Activated CD4-positive, alpha-beta T cell treated with anti-CD3 and anti-CD28 coated beads, Interleukin-2, amount 10 ng/mL, durations not matched to agents 7 days and 5 days (primary cell): Measurements from ENCODE around the gene LRRC3. TPM values are rescaled to one million over a fixed set of nuclear protein-coding genes. Genes with fewer than 3 reads are reported as not detected.
A peak's percentile ranks its signal among the peaks of the same experiment; 100 is the strongest.
"Not testable (repeated sequence)": the region's sequence is repeated elsewhere in the genome, so short reads cannot be mapped to it uniquely, and the experiment has no call there.

Source experiments
- CTCF ChIA-PET: fragments of 350-600 bp; sonication (Branson Sonifier 250); formaldehyde crosslinking; loops from one replicate; lab custom pipeline; 2021; ENCODE audit warnings: antibody characterized with exemption; lab: Charles Lee
- POLR2A ChIA-PET: fragments of 350-600 bp; sonication (Branson Sonifier 250); formaldehyde crosslinking; loops from one replicate; lab custom pipeline; 2021; ENCODE audit warnings: antibody characterized with exemption; lab: Charles Lee
- DNase-seq: peaks from one replicate; pipeline ENCODE4 v3.0.0-alpha.2; 2020
- H3K27ac Mint-ChIP-seq: one replicate; pipeline ENCODE4 v1.8.0; 2021; ENCODE audit warnings: mild to moderate bottlenecking, moderate library complexity, mixed read lengths
- H3K27me3 Mint-ChIP-seq: one replicate; pipeline ENCODE4 v1.8.0; 2021; ENCODE audit warnings: mixed read lengths
- H3K36me3 Mint-ChIP-seq: one replicate; pipeline ENCODE4 v1.8.0; 2021; ENCODE audit warnings: low read depth, mixed read lengths
- H3K4me1 Mint-ChIP-seq: one replicate; pipeline ENCODE4 v1.8.0; 2021; ENCODE audit warnings: mixed read lengths
- H3K4me3 Mint-ChIP-seq: one replicate; pipeline ENCODE4 v1.8.0; 2021; ENCODE audit warnings: mild to moderate bottlenecking, moderate library complexity, mixed read lengths
- H3K9me3 Mint-ChIP-seq: one replicate; pipeline ENCODE4 v1.8.0; 2021; ENCODE audit warnings: mixed read lengths
- total RNA-seq, 2 experiments: library from RNA; stranded (reverse); gene quantifications; one replicate each; pipeline ENCODE4 v1.2.3, GENCODE V29; 2021

The LRRC3 gene
- total RNA-seq, 2 experiments from 2014 or later: 5.0 to 5.1 TPM

DNA sequence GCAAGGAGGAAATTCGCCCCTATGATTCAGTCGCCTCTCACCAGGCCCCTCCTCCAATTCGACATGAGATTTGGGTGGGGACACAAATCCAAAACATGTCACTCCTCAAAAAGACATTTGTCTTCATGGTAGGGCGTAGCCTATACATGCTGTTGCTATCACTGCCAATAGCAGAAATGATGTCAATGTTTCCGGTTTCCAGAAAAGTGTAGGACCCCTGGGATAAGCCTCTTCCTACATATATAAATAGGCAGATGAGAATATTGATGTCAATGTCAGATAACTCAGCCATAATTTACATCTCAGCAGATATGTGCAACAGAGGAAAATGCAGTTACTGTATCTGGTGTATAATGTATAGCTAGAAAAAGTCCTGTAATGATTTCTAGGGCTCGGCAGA lies 16.7 kb downstream of the LRRC3 start:
- POLR2A ChIA-PET: no interaction called here
- Mint-ChIP-seq H3K4me3 (no peak overlapping the region), H3K9me3 (no peaks in the 10 kb centered on the region), H3K36me3 (no peaks in the 10 kb centered on the region), H3K4me1 (no peaks in the 10 kb centered on the region), H3K27me3 (peaks cover 4% of the 10 kb centered on the region), H3K27ac (no peak overlapping the region)
- DNase-seq: no peak
- CTCF ChIA-PET: interaction anchor here (1.3 kb wide), 1 partner anchor 38 kb away, joined by 3 read pairs; no protein-coding TSS in a partner anchor

- H3K27ac Mint-ChIP-seq: no peak overlapping the region
- H3K4me1 Mint-ChIP-seq: peaks cover 4% of the 10 kb centered on the region
- ChIA-PET CTCF (no interaction called here), POLR2A (no interaction called here)
- H3K36me3 Mint-ChIP-seq: no peaks in the 10 kb centered on the region
- H3K27me3 Mint-ChIP-seq: peaks cover 4% of the 10 kb centered on the region
- no peaks in the 10 kb centered on the region for H3K9me3 Mint-ChIP-seq
- no peak overlapping the region for H3K4me3 Mint-ChIP-seq
- no peak for DNase-seq
Measured at GRCh38 chr21:44473915-44474555, 18.7 kb downstream of the LRRC3 start.

- Mint-ChIP-seq H3K4me3 (no peak overlapping the region), H3K9me3 (no peaks in the 10 kb centered on the region), H3K27ac (no peak overlapping the region), H3K4me1 (peaks cover 6% of the 10 kb centered on the region), H3K36me3 (no peaks in the 10 kb centered on the region), H3K27me3 (peaks cover 4% of the 10 kb centered on the region)
- no peak for DNase-seq
- POLR2A ChIA-PET: no interaction called here
- CTCF ChIA-PET: no interaction called here
Measured at GRCh38 chr21:44475266-44475845, 20.0 kb downstream of the LRRC3 start.

DNA sequence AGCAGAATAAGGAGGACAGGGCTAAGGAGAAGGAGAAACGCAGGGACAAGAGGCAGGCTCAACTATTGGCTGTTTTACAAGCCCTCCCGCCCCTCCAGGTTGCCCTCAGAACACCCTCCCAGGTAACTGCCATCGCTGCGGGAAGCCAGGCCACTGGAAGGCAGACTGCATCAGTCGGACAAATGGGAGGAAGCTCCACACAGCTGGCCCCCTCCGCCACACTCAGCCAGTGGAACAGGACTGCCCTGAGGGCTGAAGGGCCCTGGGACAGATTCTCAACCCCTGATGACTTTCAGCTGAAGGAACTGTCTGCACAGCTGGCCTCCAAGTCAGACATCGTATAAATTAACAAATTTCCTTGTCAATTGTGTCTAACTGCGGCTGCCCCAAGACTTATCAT lies 21.8 kb downstream of the LRRC3 start:
- Mint-ChIP-seq H3K4me1 (peaks cover 6% of the 10 kb centered on the region), H3K4me3 (no peak overlapping the region), H3K9me3 (no peaks in the 10 kb centered on the region), H3K27me3 (no peaks in the 10 kb centered on the region), H3K27ac (no peak overlapping the region), H3K36me3 (no peaks in the 10 kb centered on the region)
- POLR2A ChIA-PET: no interaction called here
- CTCF ChIA-PET: no interaction called here
- no peak for DNase-seq

GRCh38 chr21:44477712-44478111 lies 22.4 kb downstream of the LRRC3 start:
- CTCF ChIA-PET: no interaction called here
- no peaks in the 10 kb centered on the region for H3K36me3 Mint-ChIP-seq
- H3K4me1 Mint-ChIP-seq: peaks cover 6% of the 10 kb centered on the region
- DNase-seq: no peak
- POLR2A ChIA-PET: no interaction called here
- H3K27me3 Mint-ChIP-seq: no peaks in the 10 kb centered on the region
- H3K9me3 Mint-ChIP-seq: no peaks in the 10 kb centered on the region
- H3K4me3 Mint-ChIP-seq: no peak overlapping the region
- H3K27ac Mint-ChIP-seq: no peak overlapping the region

DNA sequence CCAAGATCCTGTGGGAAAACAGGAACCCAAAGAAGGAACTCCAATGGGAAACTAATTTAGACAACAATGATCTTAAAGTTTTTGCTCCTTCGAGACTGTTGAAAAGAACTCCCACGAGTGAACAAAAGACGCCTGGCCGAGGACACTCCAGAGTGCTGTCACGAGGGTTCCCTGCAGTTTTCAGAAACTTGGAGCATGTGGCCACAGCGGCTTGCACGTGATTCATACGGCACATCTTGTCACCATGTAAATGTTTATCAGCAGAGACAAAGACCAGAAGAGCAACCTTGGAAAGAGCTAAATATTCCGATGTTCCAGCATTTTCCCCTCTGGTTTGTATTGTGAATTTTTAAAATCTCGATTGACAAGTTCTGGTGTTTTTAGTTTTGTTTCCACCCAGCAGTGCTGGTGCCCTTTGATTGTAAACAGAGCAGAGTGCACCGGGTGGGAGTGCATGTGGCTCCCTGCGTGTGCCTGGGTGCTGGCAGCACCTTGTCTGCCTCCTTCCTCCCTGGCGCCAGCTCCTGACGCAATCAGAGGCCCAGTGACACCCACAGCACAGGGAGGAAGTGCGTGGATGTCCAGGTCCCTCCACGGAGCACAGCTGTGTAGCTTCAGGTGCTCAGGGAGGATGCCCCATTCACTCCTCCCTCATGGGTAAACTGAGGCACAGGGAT lies 23.0 kb downstream of the LRRC3 start:
- no peak for DNase-seq
- H3K27ac Mint-ChIP-seq: no peak overlapping the region
- H3K4me1 Mint-ChIP-seq: peaks cover 6% of the 10 kb centered on the region
- POLR2A ChIA-PET: no interaction called here
- CTCF ChIA-PET: no interaction called here
- no peaks in the 10 kb centered on the region for H3K9me3 Mint-ChIP-seq
- no peaks in the 10 kb centered on the region for H3K27me3 Mint-ChIP-seq
- H3K36me3 Mint-ChIP-seq: no peaks in the 10 kb centered on the region
- H3K4me3 Mint-ChIP-seq: no peak overlapping the region

DNA sequence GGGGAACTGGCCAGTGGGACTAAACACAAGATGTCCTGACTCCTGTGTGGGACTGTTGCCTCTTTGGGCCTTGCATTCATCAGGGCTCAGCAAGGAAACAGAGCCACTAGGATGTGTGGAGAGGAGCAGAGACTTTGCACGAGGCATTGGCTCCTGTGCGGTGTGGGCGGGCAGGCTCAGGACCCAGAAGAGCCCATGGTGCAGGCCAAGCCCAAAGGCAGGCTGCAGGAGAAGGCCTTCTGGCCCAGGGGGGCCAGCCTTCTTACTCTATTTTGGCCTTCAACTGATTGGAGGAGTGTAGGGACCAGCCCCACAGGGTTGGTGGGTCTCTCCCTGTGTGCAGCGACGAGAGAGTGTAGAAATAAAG lies 23.5 kb downstream of the LRRC3 start:
- CTCF ChIA-PET: no interaction called here
- no peak overlapping the region for H3K27ac Mint-ChIP-seq
- no peak overlapping the region for H3K4me3 Mint-ChIP-seq
- no peaks in the 10 kb centered on the region for H3K27me3 Mint-ChIP-seq
- DNase-seq: no peak
- POLR2A ChIA-PET: no interaction called here
- no peaks in the 10 kb centered on the region for H3K9me3 Mint-ChIP-seq
- no peaks in the 10 kb centered on the region for H3K36me3 Mint-ChIP-seq
- H3K4me1 Mint-ChIP-seq: peaks cover 6% of the 10 kb centered on the region

DNA sequence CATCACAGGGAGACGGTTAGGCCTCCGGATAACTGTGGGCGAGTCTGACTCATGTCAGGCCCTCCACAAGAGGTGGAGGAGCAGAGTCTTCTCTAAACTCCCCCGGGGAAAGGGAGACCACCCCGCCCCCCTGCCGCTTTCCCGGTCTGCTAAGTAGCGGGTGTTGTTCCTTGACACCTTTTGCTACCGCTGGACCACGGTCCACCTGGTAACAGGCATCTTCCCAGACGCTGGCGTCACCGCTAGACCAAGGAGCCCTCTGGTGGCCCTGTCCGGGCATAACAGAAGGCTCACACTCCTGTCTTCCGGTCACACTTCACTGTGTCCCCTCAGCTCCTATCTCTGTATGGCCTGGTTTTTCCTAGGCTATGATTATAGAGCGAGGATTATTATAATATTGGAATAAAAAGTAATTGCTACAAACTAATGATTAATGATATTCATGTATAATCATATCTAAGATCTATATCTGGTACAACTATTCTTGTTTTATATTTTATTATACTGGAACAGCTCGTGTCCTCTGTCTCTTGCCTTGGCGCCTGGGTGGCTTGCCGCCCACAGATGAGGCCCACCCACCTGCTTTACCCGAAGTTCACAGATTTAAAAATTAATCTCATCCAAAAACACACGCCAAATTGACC lies 24.4 kb downstream of the LRRC3 start:
- DNase-seq: peak; percentile 55
- H3K27ac Mint-ChIP-seq, H3K36me3 Mint-ChIP-seq, H3K4me1 Mint-ChIP-seq, H3K9me3 Mint-ChIP-seq, H3K4me3 Mint-ChIP-seq, POLR2A ChIA-PET, H3K27me3 Mint-ChIP-seq: not testable (repeated sequence)
- CTCF ChIA-PET: interaction anchor here (0.9 kb wide), 1 partner anchor 85 kb away, joined by 3 read pairs; no protein-coding TSS in a partner anchor

- peaks cover 8% of the 10 kb centered on the region for H3K4me1 Mint-ChIP-seq
- no peak for DNase-seq
- peaks cover 1% of the 10 kb centered on the region for H3K27me3 Mint-ChIP-seq
- H3K9me3 Mint-ChIP-seq: no peaks in the 10 kb centered on the region
- H3K36me3 Mint-ChIP-seq: no peaks in the 10 kb centered on the region
- H3K4me3 Mint-ChIP-seq: no peak overlapping the region
- no peak overlapping the region for H3K27ac Mint-ChIP-seq
- ChIA-PET POLR2A (no interaction called here), CTCF (interaction anchor here (0.9 kb wide), 2 partner anchors 86 to 140 kb away, joined by 3 read pairs; no protein-coding TSS in a partner anchor)
Measured at GRCh38 chr21:44480200-44481053, 25.1 kb downstream of the LRRC3 start.

DNA sequence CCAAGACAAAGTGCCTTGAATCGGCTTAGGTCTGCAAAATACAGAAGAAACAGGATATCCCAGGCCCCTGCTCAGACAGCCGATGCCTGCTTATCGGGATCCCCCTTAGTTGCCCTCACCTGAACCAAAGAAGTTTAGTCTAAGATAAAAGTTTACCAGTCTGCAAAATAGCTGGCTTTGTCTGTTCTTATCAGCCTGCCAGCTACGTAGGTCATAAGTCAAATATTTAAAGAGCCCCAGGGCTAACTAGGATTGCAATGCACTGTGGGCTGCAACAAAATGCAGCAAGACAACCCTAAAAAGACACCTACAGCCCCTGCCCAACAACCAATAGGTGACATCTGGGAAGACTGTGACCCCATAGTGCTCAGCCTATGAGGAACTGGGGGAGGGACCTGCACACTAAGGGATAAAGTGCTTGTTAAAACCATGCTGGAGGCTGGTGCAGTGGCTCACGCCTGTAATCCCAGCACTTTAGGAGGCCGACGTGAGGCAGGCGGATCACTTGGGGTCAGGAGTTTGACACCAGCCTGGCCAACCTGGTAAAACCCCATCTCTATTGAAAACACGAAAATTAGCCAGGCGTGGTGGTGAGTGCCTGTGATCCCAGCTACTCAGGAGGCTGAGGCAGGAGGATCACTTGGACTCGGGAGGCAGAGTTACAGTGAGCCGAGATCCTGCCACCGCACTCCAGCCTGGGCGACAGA lies 27.4 kb downstream of the LRRC3 start:
- no peak for DNase-seq
- Mint-ChIP-seq H3K36me3 (no peaks in the 10 kb centered on the region), H3K4me1 (peaks cover 12% of the 10 kb centered on the region), H3K27me3 (peaks cover 2% of the 10 kb centered on the region), H3K9me3 (peaks cover under 1% of the 10 kb centered on the region), H3K4me3 (no peak overlapping the region), H3K27ac (no peak overlapping the region)
- ChIA-PET CTCF (interaction anchor here (0.8 kb wide), 1 partner anchor 26 kb away, joined by 3 read pairs; no protein-coding TSS in a partner anchor), POLR2A (no interaction called here)

DNA sequence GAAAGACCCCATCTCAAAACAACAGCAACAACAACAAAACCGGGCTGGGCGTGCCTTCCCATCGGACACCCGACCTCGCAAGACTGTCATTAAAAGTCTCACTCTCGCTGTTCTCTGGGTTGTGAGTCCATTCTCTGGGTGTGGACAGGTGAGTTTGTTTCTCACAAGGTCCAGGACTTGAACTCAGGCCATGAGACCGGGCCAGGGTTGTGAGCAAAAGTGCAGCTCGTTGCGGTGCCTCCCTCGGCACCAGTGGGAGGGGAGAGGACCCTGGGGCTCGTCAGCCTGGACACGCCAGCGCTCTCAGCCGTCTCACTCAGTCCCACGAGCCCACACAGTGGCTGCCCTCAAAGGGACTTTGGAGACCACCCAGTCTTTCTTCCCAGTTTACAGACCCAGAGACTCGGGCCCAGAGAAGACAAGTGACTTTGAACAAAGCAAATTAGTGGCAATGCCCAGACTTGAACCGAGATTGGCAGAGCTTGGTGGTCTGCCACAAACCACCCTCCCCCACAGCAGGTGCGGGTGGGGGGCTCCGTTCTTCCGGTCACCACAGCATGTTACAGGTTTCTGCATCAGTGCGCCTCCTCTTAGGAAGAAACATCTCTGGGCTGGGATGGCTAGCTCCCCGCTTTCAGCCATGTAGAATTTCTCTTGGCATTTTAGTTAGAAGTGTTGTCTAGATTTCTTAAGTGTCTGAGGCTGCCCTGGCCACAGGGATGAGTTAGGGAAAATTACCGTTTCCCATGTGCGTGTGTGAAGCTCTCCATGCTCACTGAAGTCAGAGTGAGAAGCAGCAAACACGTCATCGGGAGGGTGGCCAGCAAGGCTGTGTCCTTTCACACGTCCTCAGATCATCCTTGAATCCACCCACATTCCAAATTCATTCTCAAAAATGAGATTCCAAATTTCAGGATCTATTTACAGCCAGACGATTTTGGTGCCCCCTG lies 28.3 kb downstream of the LRRC3 start:
- POLR2A ChIA-PET: no interaction called here

More for the DNA sequence above, 28.3 kb downstream of the LRRC3 start:
- no peak overlapping the region for H3K27ac Mint-ChIP-seq
- H3K9me3 Mint-ChIP-seq: peaks cover 2% of the 10 kb centered on the region
- H3K4me1 Mint-ChIP-seq: peaks cover 12% of the 10 kb centered on the region
- no peaks in the 10 kb centered on the region for H3K36me3 Mint-ChIP-seq
- no peak overlapping the region for H3K4me3 Mint-ChIP-seq
- no peak for DNase-seq
- CTCF ChIA-PET: interaction anchor here (0.8 to 1.5 kb wide), 2 partner anchors 27 to 67 kb away, joined by 3 read pairs; no protein-coding TSS in a partner anchor
- peaks cover 3% of the 10 kb centered on the region for H3K27me3 Mint-ChIP-seq
